Measurements from ENCODE around the gene CCDC158.
"Not testable (repeated sequence)": the region's sequence is repeated elsewhere in the genome, so short reads cannot be mapped to it uniquely, and the experiment has no call there.

Gene CCDC158

DNA sequence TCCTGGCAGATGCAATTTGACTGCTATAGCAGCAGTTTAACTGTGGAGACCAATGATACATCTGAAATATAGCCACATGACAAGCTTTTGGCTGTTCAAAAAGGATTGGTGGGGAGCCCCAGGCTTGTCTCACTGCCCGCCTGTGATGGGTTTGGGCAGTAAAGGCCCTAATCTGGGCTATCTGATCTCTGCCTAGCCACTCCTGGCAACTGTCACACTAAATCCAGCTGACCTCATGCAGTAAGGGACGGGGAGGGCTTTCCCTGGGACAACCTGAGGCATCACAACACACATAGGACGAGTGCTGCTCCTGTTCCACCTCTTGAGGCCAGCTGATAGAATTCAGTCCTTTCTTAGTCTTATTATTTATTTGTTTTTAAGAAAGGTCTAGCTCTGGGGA is 56.2 kb downstream of the CCDC158 start:
- no peaks in the 10 kb centered on the region for H3K36me3 Mint-ChIP-seq (ENCODE audit: low read depth)
- H3K4me3 Mint-ChIP-seq = no peak overlapping the region
- H3K9me3 Mint-ChIP-seq = peaks cover 7% of the 10 kb centered on the region
- H3K4me1 Mint-ChIP-seq = no peaks in the 10 kb centered on the region
- TF ChIP-seq, protein P1, sequence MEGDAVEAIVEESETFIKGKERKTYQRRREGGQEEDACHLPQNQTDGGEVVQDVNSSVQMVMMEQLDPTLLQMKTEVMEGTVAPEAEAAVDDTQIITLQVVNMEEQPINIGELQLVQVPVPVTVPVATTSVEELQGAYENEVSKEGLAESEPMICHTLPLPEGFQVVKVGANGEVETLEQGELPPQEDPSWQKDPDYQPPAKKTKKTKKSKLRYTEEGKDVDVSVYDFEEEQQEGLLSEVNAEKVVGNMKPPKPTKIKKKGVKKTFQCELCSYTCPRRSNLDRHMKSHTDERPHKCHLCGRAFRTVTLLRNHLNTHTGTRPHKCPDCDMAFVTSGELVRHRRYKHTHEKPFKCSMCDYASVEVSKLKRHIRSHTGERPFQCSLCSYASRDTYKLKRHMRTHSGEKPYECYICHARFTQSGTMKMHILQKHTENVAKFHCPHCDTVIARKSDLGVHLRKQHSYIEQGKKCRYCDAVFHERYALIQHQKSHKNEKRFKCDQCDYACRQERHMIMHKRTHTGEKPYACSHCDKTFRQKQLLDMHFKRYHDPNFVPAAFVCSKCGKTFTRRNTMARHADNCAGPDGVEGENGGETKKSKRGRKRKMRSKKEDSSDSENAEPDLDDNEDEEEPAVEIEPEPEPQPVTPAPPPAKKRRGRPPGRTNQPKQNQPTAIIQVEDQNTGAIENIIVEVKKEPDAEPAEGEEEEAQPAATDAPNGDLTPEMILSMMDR (IDR thresholded peaks at IDR 0.05; ENCODE audit: unreplicated experiment in 3 of 3) = no peak
- H3K27me3 Mint-ChIP-seq (ENCODE audit: low read depth) = peaks cover 6% of the 10 kb centered on the region
- no peak overlapping the region for H3K27ac Mint-ChIP-seq

DNA sequence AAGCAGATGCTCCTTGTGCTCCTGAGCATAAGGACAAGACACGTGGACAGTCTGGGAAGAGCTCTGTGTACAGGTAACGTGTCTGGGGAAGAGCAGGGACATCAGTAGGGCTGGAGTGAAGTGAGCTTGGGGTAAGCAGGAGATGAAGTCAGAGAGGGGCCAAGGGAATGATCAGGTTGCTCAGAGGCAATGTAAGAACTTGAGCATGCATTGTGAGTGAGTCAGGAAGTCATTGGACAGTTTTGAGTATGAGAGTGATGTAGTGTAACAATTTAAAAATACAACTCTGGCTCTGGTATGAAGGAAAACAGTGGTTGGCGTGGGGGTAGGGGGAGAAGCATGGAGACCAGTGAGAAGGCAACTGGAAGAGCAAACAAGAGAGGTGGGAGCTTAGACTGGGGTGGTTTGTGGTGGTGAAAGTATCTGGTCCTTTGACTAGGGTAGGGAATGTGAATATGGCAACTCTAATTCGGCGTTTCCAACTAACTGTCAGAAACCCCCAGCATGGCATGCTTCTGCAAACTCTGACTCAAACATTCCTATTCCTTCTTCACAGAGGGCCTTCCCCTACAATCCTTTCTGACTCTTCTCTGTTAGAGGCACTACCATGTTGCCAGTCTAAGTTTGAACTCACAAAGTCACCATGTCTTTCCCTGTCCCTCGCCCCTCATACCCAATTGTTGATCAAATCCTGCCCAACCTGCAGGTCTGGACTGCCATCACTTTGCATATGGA is 57.2 kb downstream of the CCDC158 start:
- Mint-ChIP-seq H3K27me3 (ENCODE audit: low read depth) (peaks cover 6% of the 10 kb centered on the region), H3K36me3 (ENCODE audit: low read depth) (no peaks in the 10 kb centered on the region), H3K4me1 (no peaks in the 10 kb centered on the region), H3K4me3 (no peak overlapping the region), H3K27ac (no peak overlapping the region), H3K9me3 (peaks cover 18% of the 10 kb centered on the region)
- TF ChIP-seq, protein P1 (IDR thresholded peaks at IDR 0.05; ENCODE audit: unreplicated experiment in 3 of 3) = no peak

DNA sequence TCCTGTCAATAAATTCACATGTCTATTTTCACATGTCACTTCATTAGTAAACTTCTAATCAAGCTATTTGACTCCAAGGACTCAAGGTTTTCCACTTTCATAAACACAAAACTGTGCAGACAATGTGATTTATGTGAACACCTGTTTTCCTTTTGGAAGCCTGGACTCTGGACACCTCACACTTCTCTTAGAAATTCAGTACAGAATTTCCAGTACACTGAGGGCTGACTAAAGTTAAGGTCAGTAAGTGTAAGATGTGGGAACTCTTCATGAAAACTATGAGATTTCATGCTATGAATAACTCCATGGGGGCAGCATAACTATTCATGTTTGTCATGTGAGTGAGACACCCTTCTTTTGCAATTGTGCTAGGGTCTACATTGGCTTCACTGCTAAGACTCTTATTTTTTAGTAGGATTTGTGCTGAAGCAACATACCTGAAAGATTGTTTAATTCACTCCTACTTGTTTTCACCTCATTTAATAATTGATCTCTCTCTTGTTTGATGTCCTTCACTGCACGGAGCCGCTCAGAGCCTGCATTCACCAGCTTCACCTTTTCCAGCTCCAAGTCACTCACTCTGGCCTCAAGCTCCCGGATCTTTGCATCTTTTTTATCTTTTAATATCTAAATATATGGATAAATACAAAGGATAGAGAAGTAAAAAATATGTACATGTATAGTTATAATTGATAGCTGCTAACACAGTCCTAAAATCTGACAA is 59.1 kb downstream of the CCDC158 start:
- H3K36me3 Mint-ChIP-seq (ENCODE audit: low read depth) = no peaks in the 10 kb centered on the region
- no peaks in the 10 kb centered on the region for H3K27me3 Mint-ChIP-seq (ENCODE audit: low read depth)
- H3K4me1 Mint-ChIP-seq = no peaks in the 10 kb centered on the region
- no peak overlapping the region for H3K4me3 Mint-ChIP-seq
- no peak overlapping the region for H3K27ac Mint-ChIP-seq
- peaks cover 27% of the 10 kb centered on the region for H3K9me3 Mint-ChIP-seq
- TF ChIP-seq, protein P1 (IDR thresholded peaks at IDR 0.05; ENCODE audit: unreplicated experiment in 3 of 3) = no peak

DNA sequence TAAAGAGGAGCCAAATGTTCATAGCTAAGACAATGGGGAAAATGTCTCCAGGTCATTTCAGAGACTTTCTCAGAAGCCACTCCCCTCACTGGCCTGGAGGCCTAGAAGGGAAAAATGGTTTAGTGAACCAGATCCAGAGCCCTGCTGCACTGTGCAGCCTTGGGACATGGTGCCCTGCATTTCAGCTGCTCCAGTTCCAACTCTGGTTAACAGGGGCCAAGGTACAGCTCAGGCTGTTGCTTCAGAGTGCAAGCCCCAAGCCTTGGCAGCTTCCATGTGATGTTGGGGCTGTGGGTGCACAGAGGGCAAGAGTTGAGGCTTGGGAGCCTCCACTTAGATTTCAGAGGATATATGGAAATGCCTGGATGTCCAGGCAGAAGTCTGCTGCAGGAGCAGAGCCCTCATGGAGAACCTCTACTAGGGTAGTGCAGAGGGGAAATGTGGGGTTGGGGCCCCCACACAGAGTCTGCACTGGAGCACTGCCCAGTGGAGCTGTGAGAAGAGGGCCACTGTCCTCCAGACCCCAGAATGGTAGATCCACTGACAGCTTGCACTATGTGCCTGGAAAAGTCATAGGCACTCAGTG is 61.0 kb downstream of the CCDC158 start:
- not testable (repeated sequence) for H3K36me3 Mint-ChIP-seq (ENCODE audit: low read depth); H3K4me1 Mint-ChIP-seq; H3K27ac Mint-ChIP-seq; H3K4me3 Mint-ChIP-seq; H3K27me3 Mint-ChIP-seq (ENCODE audit: low read depth)
- peaks cover 27% of the 10 kb centered on the region for H3K9me3 Mint-ChIP-seq

DNA sequence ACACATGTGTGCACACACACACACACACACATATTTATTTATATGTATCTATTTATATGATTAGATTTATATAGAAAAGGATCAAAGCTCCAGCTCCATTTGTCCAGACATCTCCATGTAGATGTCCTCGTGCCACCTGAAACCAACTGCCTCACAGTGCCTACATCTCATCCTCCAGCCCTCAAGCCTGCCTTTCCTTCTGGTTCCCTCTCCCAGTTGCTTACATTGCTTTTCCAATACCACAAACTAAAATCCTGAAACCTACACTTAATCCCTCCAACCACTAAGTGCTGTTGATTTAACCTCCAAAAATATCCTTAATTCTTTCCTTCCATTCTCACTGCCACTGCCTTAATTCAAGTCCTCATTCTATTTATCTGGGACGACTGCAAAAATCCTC is 63.0 kb downstream of the CCDC158 start:
- H3K9me3 Mint-ChIP-seq = peaks cover 29% of the 10 kb centered on the region
- TF ChIP-seq, protein P1 (IDR thresholded peaks at IDR 0.05; ENCODE audit: unreplicated experiment in 3 of 3) = no peak

More for the DNA sequence above, 63.0 kb downstream of the CCDC158 start:
- H3K4me1 Mint-ChIP-seq = no peaks in the 10 kb centered on the region
- H3K36me3 Mint-ChIP-seq (ENCODE audit: low read depth) = no peaks in the 10 kb centered on the region
- no peaks in the 10 kb centered on the region for H3K27me3 Mint-ChIP-seq (ENCODE audit: low read depth)
- no peak overlapping the region for H3K4me3 Mint-ChIP-seq
- H3K27ac Mint-ChIP-seq = no peak overlapping the region
